Measurements from ENCODE around the gene HS6ST2.
"Not testable (repeated sequence)": the region's sequence is repeated elsewhere in the genome, so short reads cannot be mapped to it uniquely, and the experiment has no call there.

Gene HS6ST2

DNA sequence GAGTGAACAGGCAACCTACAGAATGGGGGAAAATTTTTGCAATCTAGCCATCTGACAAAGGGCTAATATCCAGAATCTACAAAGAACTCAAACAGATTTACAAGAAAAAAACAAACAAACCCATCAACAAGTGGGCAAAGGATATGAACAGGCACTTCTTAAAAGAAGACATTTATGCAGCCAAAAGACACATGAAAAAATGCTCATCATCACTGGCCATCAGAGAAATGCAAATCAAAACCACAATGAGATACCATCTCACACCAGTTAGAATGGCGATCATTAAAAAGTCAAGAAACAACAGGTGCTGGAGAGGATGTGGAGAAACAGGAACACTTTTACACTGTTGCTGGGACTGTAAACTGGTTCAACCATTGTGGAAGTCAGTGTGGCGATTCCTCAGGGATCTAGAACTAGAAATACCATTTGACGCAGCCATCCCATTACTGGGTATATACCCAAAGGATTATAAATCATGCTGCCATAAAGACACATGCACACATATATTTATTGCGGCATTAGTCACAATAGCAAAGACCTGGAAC, 13.3 kb downstream of the HS6ST2 start:
- DNase-seq, result not testable (repeated sequence)

DNA sequence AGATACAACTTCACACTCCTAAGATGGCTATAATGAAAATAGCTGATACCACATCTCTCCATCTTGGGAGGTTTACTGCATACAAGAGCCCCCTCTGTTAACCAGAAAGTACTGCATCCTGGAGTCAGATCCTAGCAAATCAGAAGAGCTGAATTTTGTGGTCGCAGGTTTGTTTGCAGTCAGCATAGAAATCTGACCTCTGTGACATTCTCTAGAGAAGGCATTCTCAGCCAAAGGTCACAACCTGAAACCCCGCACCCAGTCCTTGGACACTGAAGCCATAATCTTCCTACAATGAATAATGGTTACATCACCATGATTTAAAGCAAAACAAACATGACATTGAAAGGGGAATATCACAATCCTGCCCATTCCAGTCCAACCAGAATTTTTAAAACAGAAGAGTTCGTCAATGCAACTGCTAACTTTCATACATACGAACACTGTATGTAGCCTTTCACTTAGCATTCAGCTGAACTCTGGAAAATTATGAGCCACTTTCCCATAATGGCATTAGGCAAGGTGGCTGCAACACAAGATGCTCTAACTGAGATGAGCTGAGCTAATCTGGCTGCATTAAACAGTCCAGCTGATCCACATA, 17.6 kb downstream of the HS6ST2 start:
- no peak for DNase-seq

GRCh38 chrX:132933170-132933569, 25.3 kb downstream of the HS6ST2 start:
- no peak for DNase-seq

- DNase-seq, result no peak
These were observed 34.0 kb downstream of the HS6ST2 start for GRCh38 chrX:132924426-132924825.

DNA sequence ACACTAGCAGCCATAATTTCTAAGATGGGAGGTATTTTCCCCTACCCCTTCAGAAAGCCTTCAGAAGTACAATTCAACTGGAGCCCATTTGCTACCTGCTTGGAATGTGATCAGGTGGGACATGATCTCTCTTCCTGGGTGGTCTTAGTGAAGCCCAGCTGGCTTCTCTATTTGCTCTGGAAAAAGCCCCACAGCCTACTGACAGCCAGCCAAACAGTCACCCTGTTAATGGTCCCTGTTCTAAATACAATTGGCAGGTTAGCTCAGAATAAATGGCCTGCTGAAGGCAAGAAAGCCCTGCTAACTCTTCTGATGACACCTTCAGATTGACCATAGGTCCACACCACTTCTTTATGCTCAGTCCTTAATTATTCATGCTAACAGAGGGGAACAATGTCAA, 39.9 kb downstream of the HS6ST2 start:
- DNase-seq, result no peak

DNA sequence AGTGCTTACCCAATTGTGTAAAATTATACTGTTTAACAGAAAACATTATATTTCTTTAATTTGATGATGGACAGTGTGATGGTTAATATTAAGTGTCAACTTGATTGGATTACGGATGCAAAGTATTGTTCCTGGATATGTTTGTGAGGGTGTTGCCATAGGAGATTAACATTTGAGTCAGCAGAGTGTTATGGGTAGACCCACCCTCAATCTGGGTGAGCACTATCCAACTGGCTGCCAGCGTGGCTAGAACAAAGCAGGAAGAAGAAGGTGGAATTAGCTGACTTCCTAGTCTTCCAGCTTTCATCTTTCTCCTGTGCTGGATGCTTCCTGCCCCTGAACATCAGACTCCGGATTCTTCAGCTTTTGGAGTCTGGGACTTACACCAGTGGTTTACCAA, 42.1 kb downstream of the HS6ST2 start:
- DNase-seq, result no peak

DNA sequence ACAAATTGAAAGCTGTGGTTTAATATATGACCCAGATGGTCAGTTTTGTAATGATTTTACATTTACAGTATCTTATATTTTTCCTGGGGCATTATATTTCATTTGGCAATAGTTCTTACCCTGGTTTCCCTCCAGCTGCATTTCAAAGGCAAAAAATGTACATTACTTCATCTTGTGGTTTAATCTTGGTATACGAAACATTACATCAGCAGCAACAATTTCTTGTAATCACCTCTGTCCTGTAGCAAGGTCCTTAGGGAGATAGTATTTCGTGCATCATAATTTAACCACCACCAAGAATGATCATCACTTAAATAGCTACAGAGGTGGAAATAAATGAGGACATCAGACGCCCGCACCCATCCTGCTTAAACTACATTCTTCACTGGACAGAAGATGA, 48.8 kb downstream of the HS6ST2 start:
- DNase-seq, result no peak

DNA sequence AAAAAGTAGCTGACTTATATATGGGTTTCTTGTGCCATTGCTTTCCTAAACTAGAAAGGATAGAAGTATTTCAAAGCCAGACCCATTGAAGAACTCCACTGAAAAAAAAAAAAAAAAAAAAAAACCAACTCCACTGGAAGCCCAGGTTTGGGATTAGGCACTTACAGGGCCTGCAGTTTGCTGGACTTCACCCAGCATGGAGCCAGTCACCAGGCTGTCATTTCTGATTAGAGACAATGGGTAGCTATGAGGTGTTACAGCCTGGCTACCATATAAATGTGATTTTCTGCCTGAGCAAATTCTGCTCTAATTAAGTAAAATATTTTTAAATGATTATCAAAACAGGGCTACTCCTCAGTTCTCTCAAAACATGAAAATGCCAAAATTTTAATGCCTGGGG, 49.5 kb downstream of the HS6ST2 start:
- DNase-seq, result no peak

GRCh38 chrX:132900633-132901293, 57.7 kb downstream of the HS6ST2 start:
- DNase-seq, result no peak

DNA sequence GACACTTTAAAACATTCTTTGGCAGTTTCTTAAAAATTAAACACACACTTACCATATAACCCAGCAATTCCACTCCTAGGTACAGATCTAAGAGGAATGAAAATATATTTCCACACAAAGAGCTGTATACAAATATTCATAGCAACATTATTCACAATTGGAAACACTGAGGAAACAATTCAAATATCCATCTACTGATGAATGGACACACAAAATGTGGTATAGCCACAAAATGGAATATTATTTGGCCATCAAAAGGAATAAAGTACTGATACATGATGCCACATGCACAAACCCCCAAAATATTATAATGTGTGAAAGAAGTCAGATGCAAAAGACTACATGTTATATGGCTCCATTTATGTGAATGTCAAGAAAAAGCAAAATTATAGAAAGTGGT, 70.9 kb downstream of the HS6ST2 start:
- DNase-seq, result no peak

DNA sequence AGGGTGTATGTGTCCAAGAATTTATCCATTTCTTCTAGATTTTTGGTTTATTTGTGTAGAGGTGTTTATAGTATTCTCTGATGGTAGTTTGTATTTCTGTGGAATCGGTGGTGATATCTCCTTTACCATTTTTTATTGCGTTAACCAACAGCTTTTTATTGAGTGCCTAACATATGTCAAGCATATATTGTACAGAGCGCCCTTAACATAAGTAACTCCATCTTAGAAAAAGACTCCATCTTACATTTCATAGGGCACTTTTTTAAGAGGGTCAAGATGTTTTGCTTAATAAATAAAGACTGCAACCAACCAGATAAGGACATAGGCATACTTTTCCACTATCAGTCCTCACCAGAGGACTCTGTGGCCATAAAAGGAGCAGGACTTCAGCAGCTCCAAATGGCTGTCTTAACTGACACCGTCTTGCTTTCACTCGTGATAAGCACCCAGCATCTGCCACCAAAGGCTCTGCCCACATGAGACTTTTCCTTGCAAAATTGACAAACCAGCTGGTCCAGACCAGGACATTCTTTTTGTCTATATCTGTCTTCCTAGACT, 75.0 kb downstream of the HS6ST2 start:
- no peak for DNase-seq

GRCh38 chrX:132880753-132881152, 77.7 kb downstream of the HS6ST2 start:
- not testable (repeated sequence) for DNase-seq

- no peak for DNase-seq
These were observed 80.4 kb downstream of the HS6ST2 start for GRCh38 chrX:132877954-132878536.

GRCh38 chrX:132876523-132877338, 81.7 kb downstream of the HS6ST2 start:
- no peak for DNase-seq

DNA sequence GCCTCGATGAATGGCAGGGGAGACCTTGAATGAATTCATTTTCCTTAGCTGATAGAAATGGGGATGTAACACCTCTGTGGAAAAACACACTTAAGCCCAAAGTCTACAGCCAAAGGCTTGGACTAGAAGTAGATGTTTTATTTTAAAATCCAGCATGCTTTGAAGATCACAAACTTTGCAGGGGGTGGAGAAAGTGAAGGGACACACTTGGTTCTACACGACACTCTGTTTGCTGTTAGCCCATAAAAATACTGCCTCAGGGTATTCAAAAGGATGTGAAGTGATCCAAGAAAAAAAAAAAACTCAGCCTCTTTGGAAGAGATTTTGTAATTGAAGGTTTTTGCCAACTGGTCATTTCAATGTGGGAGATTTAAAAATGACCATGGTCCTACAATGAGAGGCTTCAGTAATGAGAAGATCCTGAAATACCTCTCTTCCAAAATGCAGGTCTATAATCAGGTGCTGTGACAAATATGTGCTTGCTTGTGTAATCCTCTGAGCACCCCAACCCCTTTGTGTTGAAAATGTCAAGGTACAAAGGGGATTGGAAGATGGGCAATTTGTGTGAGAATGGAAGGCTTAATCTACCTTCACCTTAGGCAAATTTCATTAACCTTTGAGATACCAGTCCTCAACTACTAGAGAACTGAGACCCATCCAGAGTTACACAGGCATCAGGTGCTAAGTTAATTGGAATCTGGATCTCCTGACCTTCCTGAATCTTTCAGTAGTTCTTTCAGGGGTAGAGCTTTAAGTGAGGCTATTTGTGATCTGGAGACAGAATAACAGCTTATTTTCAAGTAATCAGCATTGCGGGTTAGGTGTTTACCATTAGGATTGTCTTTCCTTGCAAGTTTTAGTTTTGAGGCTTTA, 82.5 kb downstream of the HS6ST2 start:
- DNase-seq, result no peak

DNA sequence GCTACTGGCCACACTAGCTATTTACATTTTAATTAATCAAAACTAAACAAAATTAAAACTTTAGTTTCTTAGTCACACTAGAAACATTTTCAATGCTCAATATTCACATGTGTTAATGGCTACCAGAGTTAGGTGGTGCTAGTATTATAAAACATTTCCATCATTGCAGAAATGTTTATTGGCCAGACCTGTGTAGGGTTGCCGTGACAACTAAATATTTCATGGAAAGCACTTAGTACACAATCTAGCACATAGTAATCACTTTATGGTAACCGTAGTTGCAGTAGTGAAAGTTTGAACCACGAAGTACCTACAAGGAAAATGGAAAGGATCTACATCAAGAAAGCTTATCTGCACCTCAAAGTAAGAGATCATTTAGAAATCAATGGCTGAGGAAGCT, 95.9 kb downstream of the HS6ST2 start:
- DNase-seq, result no peak

DNA sequence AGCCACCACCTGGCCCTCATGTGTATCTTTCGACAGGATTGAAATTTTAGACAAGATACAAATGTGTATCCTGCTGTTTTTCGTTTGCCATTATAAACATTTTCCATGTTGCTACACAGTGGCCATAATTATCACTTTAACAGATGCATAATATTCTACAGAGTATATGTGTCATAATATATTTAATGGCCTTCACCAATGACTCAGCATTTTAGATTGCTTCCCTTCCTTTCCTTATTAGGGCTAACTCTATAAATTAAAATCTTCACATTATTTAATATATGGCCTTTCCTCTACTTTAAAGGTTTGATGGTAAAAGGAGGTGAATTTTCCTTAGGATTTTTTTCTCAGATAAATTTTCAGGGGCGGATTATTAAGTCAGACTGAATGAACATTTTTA, 97.4 kb downstream of the HS6ST2 start:
- no peak for DNase-seq

- no peak for DNase-seq
These were observed 98.2 kb downstream of the HS6ST2 start for GRCh38 chrX:132860200-132860599.

- DNase-seq, result no peak
These were observed 100.4 kb downstream of the HS6ST2 start for GRCh38 chrX:132858018-132858417.

GRCh38 chrX:132855780-132856341, 102.6 kb downstream of the HS6ST2 start:
- no peak for DNase-seq
